SKM-1 (cell line): Measurements from ENCODE around the gene CCDC136.

Source experiments
- DNase-seq: peaks from one replicate; lab custom pipeline; 2025; ENCODE audit not compliant: unreplicated experiment; lab: John Stamatoyannopoulos, UW

The CCDC136 gene

GRCh38 chr7:128791121-128791971 is at the start of gene CCDC136:
CCDC136 (plus strand) TSS chr7:128791968; CDS start chr7:128792412, 444 bp downstream.
- peak; percentile 37 for DNase-seq

DNA sequence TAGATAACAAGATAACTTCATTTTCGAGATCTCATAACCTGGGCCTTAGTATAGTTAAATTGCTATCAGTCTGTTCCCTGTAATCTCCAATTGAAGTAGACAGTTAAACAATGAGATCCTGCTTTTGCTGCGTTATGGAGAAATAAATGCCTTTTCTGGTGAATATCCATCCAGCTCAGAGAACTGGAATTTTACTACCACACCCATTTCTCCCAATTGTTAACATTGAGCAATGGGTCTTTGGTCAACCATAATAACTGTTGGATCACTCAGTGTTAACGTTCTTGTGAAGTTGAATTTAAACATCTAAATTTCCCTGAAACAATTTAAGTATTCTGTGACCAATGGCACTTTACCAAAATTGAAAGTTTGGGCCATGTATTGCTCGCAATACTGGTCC is 49.6 kb upstream of the CCDC136 start:
- DNase-seq: no peak

DNA sequence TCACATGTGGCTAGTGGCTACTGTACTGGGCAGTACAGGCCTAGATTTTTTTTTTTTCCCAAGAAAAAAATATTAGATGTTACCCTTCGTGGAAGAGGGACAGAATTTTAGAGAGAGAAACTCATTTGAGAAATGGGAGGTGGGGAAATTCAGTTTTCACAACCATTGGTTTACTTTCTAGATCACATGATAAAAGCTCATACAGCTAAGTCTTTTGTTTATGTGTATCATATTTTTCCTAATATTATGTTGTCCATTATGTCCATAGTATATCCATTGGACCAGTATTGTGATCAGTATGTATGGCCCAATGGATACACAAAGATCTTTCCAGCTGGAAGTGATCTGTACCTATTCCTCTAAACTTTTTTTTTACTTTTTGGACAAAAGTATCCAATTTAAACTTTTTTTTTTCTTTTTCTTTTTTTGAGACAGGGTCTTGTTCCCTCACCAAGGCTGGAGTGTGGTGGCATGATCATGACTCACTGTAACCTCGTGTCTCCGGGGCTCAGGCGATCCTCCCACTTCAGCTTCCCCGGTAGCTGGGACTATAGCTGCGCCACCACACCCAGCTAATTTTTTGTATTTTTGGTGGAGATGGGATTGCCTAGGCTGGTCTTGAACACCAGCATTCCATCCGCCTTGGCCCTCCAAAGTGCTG is 48.5 kb upstream of the CCDC136 start:
- DNase-seq: no peak

DNA sequence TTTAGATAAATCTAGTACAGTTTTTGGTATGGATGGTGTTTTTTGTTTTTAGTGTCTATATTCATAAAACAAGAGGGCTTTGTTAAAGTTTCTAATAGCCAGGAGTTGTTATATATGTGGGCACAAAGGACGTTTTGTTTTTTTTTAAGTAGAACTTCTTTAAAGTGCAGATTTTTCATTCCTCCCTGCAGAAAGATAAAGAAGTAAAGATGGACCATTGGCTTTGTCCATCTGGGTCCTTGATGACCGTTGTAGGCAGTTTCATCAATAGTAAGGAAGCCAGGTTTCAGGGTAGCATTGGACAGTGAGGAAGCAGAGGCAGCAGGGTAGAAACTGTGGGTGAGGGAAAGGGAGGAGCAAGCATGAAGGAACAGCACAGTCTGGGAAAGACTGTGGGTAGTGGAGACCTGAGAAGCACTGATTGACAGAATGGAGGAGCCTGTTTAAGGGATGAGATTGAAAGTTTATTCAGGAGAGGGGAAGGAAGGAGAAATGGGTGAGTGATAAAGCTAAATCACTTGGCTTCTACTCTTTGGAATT is 47.3 kb upstream of the CCDC136 start:
- DNase-seq: no peak

DNA sequence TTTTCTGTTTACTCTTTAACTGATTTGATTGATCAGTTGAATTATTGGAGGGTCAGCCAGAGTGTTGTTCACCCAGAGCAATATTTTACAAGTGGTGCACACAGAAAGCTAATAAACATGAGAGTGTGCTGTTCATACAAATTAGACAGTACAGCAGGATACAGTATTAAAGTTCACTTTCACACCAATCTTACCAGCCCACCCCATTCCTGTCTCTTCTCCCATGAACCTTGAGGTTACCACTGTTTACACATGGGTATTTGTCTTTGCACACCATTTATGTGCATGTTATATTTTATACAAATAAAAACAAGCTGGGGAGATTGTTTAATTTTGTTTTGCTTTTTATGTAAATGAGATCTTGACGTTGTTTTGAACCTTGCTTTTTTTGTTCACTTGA is 46.1 kb upstream of the CCDC136 start:
- no peak for DNase-seq

- no peak for DNase-seq
Measured at GRCh38 chr7:128747327-128748079, 44.3 kb upstream of the CCDC136 start.

GRCh38 chr7:128752251-128752650 is 39.5 kb upstream of the CCDC136 start:
- no peak for DNase-seq

DNA sequence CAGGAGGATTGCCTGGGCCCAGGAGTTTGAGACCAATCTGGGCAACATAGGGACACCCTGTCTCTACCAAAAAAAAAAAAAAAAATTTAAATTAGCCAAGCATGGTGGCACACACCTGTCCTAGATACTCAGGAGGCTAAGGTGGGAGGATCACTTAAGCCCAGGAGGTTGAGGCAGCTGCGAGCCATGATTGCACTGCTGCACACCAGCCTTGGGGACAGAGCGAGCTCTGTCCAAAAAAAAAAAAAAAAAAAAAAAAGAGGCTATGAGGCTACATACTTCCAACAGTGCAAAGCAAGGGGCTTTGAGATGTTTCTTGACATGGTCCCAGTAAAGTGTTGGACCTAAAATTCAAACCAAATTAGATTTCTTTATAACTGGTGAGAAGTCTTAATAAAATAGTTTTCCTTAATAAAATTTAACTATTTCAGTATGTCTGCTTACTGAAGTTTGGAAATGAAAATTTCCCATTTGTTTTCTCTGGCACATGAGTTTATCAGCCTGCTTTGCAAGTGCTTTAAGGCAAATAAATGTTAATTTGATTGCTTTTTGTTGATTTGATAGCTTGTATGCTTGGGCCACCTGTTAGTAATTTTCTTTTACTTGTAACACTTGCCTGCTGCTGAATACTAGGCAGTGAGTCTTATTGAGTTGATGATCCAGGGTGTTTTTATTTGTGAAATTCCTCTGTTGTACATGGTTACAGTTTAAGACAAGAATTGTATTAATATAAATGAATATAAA is 36.5 kb upstream of the CCDC136 start:
- DNase-seq: no peak

DNA sequence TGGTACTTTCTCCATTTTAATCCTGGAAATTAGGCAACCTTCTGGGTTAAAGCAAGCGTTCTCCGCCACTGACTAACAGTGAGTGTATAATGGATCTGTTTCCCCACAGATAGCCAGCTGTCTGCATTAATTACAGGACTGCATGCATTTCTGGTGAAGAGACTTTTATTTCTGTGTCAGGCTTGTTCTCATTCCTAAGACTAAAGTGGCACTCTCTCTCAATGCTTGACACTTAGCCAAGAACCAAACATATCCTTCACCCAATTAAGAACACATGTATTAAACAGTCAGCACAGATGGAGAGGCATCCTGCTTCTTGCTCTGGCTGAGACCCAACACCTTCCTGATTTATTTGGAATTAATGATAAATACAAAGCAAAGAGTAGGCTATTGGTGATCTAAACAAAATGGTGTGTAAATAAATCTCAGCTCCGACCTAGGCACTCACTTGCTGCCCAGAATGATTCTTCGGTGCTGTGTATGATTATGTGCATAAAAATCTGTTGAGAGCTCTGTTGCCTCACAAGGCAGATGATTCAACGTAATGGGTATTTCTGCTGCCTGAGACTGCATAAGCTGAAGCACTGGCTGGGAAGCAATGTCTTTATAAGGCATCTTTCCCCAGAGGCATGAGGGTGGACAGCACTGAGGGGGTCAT is 35.8 kb upstream of the CCDC136 start:
- no peak for DNase-seq

DNA sequence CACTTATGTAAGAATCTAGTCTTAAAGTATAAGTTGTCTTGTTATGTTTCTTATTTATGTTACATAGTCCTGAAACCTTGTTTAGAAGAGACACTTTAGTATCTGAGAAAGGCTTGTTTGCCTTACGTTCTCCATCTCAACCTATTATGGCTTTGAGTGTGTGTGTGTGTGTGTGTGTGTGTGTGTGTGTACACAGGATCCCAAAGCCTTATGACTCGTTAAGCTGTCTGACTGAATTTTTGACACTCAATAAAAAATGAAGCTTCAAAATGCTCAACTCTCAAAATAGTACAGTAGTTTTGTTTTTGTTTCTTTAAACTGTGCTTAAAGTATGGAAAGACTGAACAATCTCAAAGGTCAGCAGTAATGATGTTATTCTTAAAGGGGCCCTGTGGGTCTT is 34.6 kb upstream of the CCDC136 start:
- no peak for DNase-seq

GRCh38 chr7:128758553-128758952 is 33.2 kb upstream of the CCDC136 start:
- DNase-seq: no peak

- no peak for DNase-seq
Measured at GRCh38 chr7:128759242-128759641, 32.5 kb upstream of the CCDC136 start.

- DNase-seq: no peak
Measured at GRCh38 chr7:128763541-128763940, 28.2 kb upstream of the CCDC136 start.

DNA sequence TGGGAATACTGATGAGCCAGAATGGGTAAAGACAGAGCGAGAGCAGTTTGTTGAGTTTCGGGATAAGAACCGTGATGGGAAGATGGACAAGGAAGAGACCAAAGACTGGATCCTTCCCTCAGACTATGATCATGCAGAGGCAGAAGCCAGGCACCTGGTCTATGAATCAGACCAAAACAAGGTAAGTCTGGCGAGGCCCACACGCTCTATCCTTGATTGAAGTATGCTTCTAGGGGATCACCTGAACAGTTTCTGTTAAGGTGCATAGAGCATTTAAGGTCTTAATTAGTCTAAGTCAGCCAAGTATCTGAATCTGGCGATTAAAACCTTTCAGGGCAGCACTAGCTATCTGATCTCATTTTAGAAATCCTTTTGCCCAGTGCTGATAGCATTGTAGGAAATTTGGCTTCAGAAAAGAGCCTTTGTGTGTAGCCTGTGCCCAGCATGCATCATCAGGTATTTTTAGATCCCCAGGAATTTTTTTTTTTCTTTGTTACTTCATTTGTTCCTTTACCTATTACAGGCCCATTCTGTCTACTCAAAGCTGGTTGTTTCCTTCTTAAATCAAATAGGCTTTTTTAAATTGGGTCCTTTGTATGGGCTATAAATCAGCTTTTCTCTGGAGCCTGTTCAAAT is 24.2 kb upstream of the CCDC136 start:
- no peak for DNase-seq

DNA sequence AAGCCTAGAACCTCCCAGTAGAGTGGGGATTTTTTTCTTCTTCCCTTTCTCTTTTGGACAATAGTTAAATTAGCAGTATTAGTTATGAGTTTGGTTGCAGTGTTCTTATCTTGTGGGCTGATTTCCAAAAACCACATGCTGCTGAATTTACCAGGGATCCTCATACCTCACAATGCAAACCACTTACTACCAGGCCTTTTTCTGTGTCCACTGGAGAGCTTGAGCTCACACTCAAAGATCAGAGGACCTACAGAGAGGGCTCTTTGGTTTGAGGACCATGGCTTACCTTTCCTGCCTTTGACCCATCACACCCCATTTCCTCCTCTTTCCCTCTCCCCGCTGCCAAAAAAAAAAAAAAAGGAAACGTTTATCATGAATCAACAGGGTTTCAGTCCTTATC is 21.5 kb upstream of the CCDC136 start:
- no peak for DNase-seq

- no peak for DNase-seq
Measured at GRCh38 chr7:128773604-128774003, 18.2 kb upstream of the CCDC136 start.

GRCh38 chr7:128774029-128774689 is 17.6 kb upstream of the CCDC136 start:
- DNase-seq: no peak

GRCh38 chr7:128774921-128775320 is 16.8 kb upstream of the CCDC136 start:
- DNase-seq: no peak

- no peak for DNase-seq
Measured at GRCh38 chr7:128775744-128776474, 15.9 kb upstream of the CCDC136 start, which contains the start of gene OPN1SW. OPN1SW (minus strand) TSS chr7:128775794; CDS start chr7:128775781, 13 bp downstream.
